Measurements from ENCODE around the gene ASB2.

GRCh38 chr14:93924592-93925355 is 51.6 kb downstream of the ASB2 start:
- TF ChIP-seq, protein P1, sequence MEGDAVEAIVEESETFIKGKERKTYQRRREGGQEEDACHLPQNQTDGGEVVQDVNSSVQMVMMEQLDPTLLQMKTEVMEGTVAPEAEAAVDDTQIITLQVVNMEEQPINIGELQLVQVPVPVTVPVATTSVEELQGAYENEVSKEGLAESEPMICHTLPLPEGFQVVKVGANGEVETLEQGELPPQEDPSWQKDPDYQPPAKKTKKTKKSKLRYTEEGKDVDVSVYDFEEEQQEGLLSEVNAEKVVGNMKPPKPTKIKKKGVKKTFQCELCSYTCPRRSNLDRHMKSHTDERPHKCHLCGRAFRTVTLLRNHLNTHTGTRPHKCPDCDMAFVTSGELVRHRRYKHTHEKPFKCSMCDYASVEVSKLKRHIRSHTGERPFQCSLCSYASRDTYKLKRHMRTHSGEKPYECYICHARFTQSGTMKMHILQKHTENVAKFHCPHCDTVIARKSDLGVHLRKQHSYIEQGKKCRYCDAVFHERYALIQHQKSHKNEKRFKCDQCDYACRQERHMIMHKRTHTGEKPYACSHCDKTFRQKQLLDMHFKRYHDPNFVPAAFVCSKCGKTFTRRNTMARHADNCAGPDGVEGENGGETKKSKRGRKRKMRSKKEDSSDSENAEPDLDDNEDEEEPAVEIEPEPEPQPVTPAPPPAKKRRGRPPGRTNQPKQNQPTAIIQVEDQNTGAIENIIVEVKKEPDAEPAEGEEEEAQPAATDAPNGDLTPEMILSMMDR (IDR thresholded peaks at IDR 0.05; ENCODE audit: borderline replicate concordance, extremely low read depth, low read length, poor library complexity, severe bottlenecking) = no peak
- no peak for TF ChIP-seq EZH2 (IDR thresholded peaks at IDR 0.05; ENCODE audit: borderline replicate concordance, low read depth, low read length, severe bottlenecking)

All from DND-41 (cell line).